GM10266 (cell line): Measurements from ENCODE around the gene ROBO1.

Experiments
- DNase-seq: peaks from one replicate; pipeline ENCODE4 v3.0.0; 2012; ENCODE audit errors: extremely low spot score
- CTCF ChIP-seq: IDR thresholded peaks from 2 replicates; pipeline ENCODE4 v1.5.1; 2012; ENCODE audit warnings: mild to moderate bottlenecking, low read depth; ENCODE audit not compliant: control insufficient read depth, insufficient read depth; ENCODE audit errors: missing control alignments

ROBO1 gene

DNA sequence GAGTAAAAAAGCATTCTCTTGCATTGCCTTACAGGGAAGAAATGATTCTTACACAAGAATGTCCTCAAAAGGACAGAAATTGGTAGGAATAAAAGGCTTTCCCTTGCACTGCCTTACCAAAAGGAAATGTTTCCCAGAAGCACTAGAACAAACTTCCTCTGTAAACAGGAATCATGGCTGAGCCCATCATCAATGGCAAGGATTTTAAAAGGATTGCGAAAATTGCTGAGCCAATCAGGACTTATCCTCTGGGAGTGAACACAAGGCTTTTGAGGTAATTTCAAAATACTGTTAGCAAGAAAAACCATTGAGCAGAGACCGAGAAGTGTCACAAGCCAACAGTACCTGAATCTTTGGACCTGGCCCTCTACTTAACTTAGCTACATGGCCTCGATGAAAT is 897.3 kb downstream of the ROBO1 start:
- no peak for TF ChIP-seq CTCF
- DNase-seq: no peak

GRCh38 chr3:78868570-78868969 is 899.2 kb downstream of the ROBO1 start:
- DNase-seq: no peak
- TF ChIP-seq CTCF: no peak

GRCh38 chr3:78867409-78868372 is 900.1 kb downstream of the ROBO1 start:
- no peak for TF ChIP-seq CTCF

GRCh38 chr3:78863306-78864203 is 904.2 kb downstream of the ROBO1 start:
- no peak for DNase-seq
- TF ChIP-seq CTCF: no peak

More at GRCh38 chr3:78867409-78868372, 900.1 kb downstream of the ROBO1 start:
- no peak for DNase-seq

- no peak for DNase-seq
- no peak for TF ChIP-seq CTCF
Observed at GRCh38 chr3:78861156-78861555, 906.6 kb downstream of the ROBO1 start.

DNA sequence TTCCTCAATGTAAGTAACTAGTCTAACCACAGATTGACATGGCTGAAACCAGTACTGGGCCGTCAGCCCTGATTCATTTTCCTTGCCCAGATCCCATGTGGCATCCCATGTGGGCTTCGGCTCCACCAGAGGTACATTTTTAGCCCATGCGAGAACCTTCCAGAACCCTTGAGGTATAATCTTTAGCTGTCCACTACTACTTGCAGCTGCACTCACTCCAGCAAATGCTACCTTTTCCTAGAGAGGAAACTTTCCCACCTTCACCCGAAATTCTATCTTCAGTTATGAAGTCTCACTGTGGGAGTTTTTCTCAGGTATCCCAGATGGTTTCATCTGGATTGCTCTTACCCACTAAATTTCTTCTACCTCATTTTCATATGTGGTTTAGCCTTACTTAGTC is 907.2 kb downstream of the ROBO1 start:
- DNase-seq: no peak
- TF ChIP-seq CTCF: no peak

DNA sequence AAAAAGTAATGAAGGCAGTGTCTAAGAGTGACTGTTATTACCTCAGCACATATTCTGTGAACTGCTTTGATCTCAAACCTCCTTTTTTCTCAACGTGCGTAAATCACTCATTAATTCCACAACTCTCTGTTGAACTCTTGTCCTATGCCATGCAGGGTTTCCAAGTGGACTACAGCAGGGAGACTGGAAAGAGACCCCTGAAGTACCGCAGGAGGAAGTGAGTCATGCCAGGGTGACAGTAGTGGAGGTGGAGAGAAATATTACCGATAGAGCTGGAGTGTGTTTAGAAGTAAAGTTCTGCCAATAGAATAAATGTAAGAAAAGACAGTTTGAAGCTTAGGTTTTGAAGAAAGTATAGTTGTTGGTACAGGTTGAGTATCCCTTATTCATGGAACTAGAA is 908.9 kb downstream of the ROBO1 start:
- DNase-seq: no peak
- TF ChIP-seq CTCF: no peak
